Colonic mucosa (tissue), 4 donors: ENCODE measurements around the gene LAMA4. TPM values are rescaled to one million over a fixed set of nuclear protein-coding genes. Genes with fewer than 3 reads are reported as not detected.
A peak's percentile ranks its signal among the peaks of the same experiment; 100 is the strongest.

ENCODE experiments used
- DNase-seq: peaks from one replicate; pipeline ENCODE4 v3.0.0-alpha.2; 2020
- H3K27ac ChIP-seq: fragments of 200-600 bp; one replicate; pipeline ENCODE4 v1.8.0; 2021
- H3K27me3 ChIP-seq: fragments of 200-600 bp; one replicate; pipeline ENCODE4 v1.8.0; 2021
- H3K36me3 ChIP-seq: fragments of 200-600 bp; one replicate; pipeline ENCODE4 v1.8.0; 2021
- H3K4me1 ChIP-seq: fragments of 200-600 bp; one replicate; pipeline ENCODE4 v1.8.0; 2021; ENCODE audit warnings: mild to moderate bottlenecking
- H3K4me3 ChIP-seq: fragments of 200-600 bp; one replicate; pipeline ENCODE4 v1.8.0; 2021
- H3K9ac ChIP-seq, 2 donors: one replicate each; pipeline ENCODE4 v1.7.0; 2013; ENCODE audit warnings: control low read depth in 2 of 2, low read depth in 2 of 2, low read length in 2 of 2
- H3K9me3 ChIP-seq: fragments of 200-600 bp; one replicate; pipeline ENCODE4 v1.8.0; 2021
- intact Hi-C: fragments of 100-400 bp; cut with DNase I; formaldehyde crosslinking; loops from one replicate; pipeline ENCODE4 v1.14.1; 2022
- total RNA-seq, 2 donors: library from RNA; stranded (reverse); fragmentation: NEBNext Ultra II Directional in 1 of 2; extraction: Animal tissue kit (Norgen Biotek cat#: 25700) in 1 of 2; gene quantifications; one replicate each; pipeline ENCODE4 v1.2.1, GENCODE V29; 2021
- TF ChIP-seq, protein P1 (sequence below): fragments of 200-600 bp; IDR thresholded peaks from one replicate; pipeline ENCODE4 v1.8.0; 2022; ENCODE audit warnings: antibody characterized with exemption, mild to moderate bottlenecking
- donor health status: healthy.
- donor health status: DM: no; HTN: no; CAD: no.
- donor health status: DM: no; HTN: no; CAD: no.

LAMA4 gene
- total RNA-seq, 2 donors from 2014 or later, result 15.8 to 35.1 TPM

DNA sequence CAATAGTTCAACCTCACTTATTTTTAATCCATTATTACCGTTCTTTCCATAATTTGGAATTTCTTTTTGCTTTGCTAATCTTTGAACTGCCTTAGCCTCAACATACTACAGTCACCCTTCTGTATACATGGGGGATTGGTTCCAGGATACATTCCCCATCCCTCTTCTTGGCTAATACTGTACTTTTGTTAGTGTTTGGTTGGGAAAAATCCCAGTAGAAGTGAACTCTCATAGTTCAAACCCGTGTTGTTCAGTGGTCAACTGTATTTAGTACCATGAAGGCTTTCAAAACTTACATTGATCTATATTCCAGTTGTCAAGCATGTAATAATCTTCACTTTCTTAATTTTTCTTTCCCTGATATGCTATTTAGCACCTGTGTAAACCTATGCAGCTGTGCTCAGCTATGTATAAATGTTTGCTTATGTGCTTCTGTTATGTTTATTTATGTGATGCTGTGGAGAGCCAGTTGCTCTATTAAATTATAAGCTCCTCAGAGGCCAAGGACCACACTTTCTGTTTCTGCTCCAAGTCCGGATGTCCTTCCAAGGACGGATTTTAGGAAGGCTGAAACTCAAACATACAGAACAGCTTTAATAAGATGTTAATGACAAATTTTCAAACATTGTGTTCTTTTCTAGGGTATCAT lies 33.3 kb upstream of the LAMA4 start:
- TF ChIP-seq, protein P1, sequence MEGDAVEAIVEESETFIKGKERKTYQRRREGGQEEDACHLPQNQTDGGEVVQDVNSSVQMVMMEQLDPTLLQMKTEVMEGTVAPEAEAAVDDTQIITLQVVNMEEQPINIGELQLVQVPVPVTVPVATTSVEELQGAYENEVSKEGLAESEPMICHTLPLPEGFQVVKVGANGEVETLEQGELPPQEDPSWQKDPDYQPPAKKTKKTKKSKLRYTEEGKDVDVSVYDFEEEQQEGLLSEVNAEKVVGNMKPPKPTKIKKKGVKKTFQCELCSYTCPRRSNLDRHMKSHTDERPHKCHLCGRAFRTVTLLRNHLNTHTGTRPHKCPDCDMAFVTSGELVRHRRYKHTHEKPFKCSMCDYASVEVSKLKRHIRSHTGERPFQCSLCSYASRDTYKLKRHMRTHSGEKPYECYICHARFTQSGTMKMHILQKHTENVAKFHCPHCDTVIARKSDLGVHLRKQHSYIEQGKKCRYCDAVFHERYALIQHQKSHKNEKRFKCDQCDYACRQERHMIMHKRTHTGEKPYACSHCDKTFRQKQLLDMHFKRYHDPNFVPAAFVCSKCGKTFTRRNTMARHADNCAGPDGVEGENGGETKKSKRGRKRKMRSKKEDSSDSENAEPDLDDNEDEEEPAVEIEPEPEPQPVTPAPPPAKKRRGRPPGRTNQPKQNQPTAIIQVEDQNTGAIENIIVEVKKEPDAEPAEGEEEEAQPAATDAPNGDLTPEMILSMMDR, result no peak
- Histone ChIP-seq H3K9me3 (no peaks in the 10 kb centered on the region), H3K36me3 (no peaks in the 10 kb centered on the region), H3K4me3 (no peak overlapping the region), H3K4me1 (no peaks in the 10 kb centered on the region), H3K27ac (no peak overlapping the region), H3K9ac (no peak overlapping the region), H3K27me3 (no peaks in the 10 kb centered on the region)
- DNase-seq, result no peak
- intact Hi-C loops, result no loop called here

DNA sequence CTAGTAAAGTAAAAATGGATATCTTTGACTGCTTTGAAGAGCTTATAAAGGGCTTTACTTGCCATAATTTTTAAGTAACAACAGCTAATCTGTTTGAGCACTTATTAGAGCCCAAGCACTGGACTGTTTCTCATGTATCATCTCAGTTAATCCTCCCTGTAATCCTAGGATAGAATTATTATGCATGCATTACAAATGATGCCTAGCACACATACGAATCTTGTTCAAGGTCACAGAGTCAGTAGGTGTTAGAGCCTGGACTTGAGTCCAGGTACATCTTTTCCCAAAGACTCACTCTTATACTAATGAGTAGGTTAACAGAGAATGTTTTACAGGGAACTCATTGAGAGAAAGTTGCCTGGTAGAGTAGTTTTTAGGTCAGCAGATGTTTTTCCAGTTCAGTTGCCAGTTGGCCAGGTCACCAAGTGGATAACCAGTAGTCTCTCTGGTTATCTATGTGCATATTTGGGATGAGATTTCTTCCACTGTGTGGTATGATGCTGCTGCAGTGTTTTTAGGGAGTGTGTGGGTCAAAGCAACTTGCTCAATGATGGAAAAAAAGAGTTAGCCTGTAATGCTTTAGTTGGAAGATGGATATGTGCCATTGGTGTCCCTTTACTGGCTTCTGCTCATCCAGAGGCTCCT lies 32.3 kb upstream of the LAMA4 start:
- Histone ChIP-seq H3K9ac (no peak overlapping the region), H3K4me3 (no peak overlapping the region), H3K27me3 (no peaks in the 10 kb centered on the region), H3K36me3 (no peaks in the 10 kb centered on the region), H3K27ac (peak overlapping the region; percentile 1), H3K9me3 (no peaks in the 10 kb centered on the region), H3K4me1 (no peaks in the 10 kb centered on the region)
- DNase-seq, result no peak
- intact Hi-C loops, result no loop called here
- TF ChIP-seq, protein P1, result no peak

DNA sequence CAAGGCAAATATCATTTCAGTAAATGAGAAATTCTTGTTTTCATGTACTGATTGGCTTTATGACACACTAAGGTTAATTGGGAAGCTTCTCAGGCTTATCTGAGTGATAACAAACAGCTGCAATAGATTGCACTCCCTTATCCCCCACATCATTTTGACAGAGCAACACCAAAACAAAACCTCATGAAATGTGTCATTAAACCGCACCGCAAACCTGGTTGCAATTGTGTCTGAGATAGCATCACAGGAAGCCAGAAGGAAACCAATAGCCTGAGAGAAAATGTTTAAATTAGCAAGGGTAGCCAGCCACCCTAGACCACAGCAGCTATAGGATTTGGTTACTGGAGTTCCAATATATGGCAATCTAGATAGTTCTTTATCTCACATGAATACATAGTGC lies 31.6 kb upstream of the LAMA4 start:
- no peak for DNase-seq
- Histone ChIP-seq H3K4me1 (no peaks in the 10 kb centered on the region), H3K9me3 (no peaks in the 10 kb centered on the region), H3K27ac (no peak overlapping the region), H3K27me3 (no peaks in the 10 kb centered on the region), H3K9ac (no peak overlapping the region), H3K36me3 (no peaks in the 10 kb centered on the region), H3K4me3 (no peak overlapping the region)
- intact Hi-C loops, result no loop called here
- TF ChIP-seq, protein P1, result no peak

DNA sequence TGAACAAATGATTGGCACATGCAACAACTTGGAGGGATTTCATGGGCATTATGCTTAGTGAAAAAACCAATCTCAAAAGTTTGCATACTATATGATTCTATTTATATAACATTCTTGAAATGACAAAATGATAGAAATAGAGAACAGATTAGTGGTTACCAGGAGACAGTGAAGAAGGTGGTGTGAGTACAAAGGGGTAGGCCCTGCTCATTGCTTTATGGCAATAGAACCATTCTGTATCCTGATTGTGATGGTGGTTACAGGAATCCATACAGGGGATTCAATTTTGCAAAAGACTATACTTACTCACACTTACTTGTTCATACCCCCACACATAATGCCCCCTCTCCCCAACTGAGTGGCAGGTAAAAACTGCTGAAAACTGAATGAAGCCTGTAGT lies 30.2 kb upstream of the LAMA4 start:
- no peak overlapping the region for H3K27ac ChIP-seq
- intact Hi-C loops, result no loop called here
- no peaks in the 10 kb centered on the region for H3K36me3 ChIP-seq
- DNase-seq, result no peak
- TF ChIP-seq, protein P1, result no peak
- H3K27me3 ChIP-seq, result no peaks in the 10 kb centered on the region
- no peaks in the 10 kb centered on the region for H3K4me1 ChIP-seq
- H3K9me3 ChIP-seq, result no peaks in the 10 kb centered on the region
- H3K4me3 ChIP-seq, result no peak overlapping the region
- H3K9ac ChIP-seq, result no peak overlapping the region

DNA sequence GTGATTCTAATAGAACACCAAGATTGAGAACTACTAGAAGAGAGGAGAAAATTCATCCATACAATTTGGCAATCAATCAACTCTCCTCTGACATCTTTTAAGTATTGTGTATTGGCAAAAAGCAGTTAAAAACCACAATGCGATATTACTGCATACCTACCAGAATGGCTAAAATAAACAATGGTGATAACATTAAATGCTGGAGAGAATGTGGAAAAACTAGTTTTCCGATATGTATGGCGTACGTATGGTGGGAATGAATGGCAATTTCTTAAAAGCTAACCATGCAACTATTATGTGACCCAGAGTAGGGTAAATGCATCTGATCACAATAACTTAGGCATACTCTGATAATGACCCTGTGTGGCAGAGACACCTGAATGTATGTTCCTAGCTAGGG lies 29.3 kb upstream of the LAMA4 start:
- intact Hi-C loops, result no loop called here
- H3K36me3 ChIP-seq, result no peaks in the 10 kb centered on the region
- TF ChIP-seq, protein P1, result no peak
- no peaks in the 10 kb centered on the region for H3K27me3 ChIP-seq
- H3K9ac ChIP-seq, result no peak overlapping the region
- H3K9me3 ChIP-seq, result no peaks in the 10 kb centered on the region
- H3K4me1 ChIP-seq, result no peaks in the 10 kb centered on the region
- H3K27ac ChIP-seq, result no peak overlapping the region
- no peak overlapping the region for H3K4me3 ChIP-seq
- no peak for DNase-seq
